ENCODE results near the gene CD151. TPM values are rescaled to one million over a fixed set of nuclear protein-coding genes. Genes with fewer than 3 reads are reported as not detected.

CD151 gene
- polyA plus RNA-seq, 3 donors from 2014 or later: 19.7 to 25.7 (median 23.7) TPM

DNA sequence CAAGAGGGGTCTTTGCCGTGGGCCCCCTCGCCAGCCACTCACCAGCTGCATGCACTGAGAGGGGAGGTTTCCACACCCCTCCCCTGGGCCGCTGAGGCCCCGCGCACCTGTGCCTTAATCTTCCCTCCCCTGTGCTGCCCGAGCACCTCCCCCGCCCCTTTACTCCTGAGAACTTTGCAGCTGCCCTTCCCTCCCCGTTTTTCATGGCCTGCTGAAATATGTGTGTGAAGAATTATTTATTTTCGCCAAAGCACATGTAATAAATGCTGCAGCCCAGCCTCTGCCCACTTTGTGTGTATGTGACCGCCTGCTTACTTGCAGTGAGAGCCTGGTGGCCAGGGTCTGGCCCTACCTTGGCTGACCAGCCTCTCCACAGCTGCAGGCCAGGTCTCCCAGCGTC, 7.8 kb upstream of the CD151 start:
- Mint-ChIP-seq H3K27ac (no peak overlapping the region), H3K36me3 (peaks cover 0 to 5% (median 4%) of the 10 kb centered on the region in 3 donors), H3K9me3 (no peaks in the 10 kb centered on the region), H3K4me1 (peaks cover 0 to 40% of the 10 kb centered on the region in 2 donors), H3K4me3 (peak overlapping the region in 1 of 5 donors; percentile 16), H3K27me3 (ENCODE audit: low read depth in 3 of 3) (peaks cover 9 to 18% (median 11%) of the 10 kb centered on the region in 3 donors)
- DNase-seq: no peak

DNA sequence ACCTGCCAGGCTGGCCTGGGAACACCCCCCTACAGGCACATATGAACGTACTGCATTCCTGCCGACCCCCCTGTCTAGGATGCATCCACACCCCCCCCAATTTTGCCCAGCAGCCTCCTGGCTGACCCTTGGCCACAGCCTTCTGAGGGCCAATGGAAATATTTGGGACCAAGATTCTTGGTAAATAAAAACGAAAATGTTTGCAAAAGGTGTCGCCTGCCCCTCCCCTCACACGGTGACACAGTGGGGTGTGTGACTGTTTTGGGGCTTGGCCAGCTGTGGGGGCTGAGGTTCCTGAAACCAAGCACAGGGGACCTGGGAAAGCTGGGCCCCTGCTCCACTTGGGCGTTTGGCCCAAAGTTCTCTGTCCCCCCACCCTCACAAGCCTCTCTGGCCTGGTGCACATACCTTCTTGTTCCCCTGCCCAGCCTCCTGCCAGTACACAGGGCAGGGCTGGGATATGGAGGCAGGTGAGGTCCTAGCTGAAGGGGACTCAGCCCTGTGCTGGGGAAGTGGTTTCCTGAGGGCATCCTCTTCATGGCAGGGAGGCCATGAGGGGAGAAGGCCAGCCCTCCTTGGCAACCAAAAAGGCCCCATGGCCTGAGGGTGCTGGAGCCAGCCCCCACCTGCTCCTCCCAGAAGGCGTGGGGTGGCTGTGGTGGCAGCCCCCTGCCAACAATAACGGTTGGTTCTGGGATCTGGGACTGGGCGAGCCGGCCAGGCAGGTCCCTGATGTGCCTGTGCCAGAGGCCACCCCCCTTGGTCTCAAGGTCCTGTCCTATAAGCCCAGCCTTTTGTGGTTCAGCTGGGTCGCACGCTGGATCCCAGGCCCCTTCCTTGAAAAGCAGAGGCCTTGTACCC, 7.2 kb upstream of the CD151 start:
- DNase-seq: no peak
- Mint-ChIP-seq H3K4me3 (no peak overlapping the region), H3K27me3 (ENCODE audit: low read depth in 3 of 3) (peaks cover 8 to 18% (median 9%) of the 10 kb centered on the region in 3 donors), H3K36me3 (peaks cover 0 to 5% (median 4%) of the 10 kb centered on the region in 3 donors), H3K27ac (no peak overlapping the region), H3K9me3 (no peaks in the 10 kb centered on the region), H3K4me1 (peaks cover 0 to 35% of the 10 kb centered on the region in 2 donors)

GRCh38 chr11:826227-826621, 6.5 kb upstream of the CD151 start:
- no peak overlapping the region for H3K27ac Mint-ChIP-seq

DNA sequence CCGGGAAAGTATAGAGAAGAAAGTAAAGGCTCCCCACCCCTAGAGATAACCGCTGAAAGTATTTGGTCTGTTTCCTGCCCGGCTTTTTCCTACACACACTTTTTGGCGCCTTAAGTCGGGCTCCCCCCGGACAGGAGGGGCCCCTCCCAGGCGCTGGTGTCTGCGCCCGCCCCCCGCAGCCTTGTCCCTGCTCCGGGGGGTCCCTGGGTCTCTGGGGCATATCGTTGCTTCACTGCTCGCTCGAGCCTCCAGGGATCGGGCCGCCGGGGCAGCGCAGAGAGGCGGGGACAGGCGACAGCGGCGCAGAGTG, 6.0 kb upstream of the CD151 start:
- DNase-seq: no peak
- peaks cover 0 to 25% of the 10 kb centered on the region in 2 donors for H3K4me1 Mint-ChIP-seq
- peak overlapping the region; percentile 72 to 79 (median 75) for H3K4me3 Mint-ChIP-seq
- H3K36me3 Mint-ChIP-seq: peaks cover 0 to 5% (median 4%) of the 10 kb centered on the region in 3 donors
- H3K27ac Mint-ChIP-seq: no peak overlapping the region
- H3K9me3 Mint-ChIP-seq: no peaks in the 10 kb centered on the region
- peaks cover 5 to 18% (median 8%) of the 10 kb centered on the region in 3 donors for H3K27me3 Mint-ChIP-seq (ENCODE audit: low read depth in 3 of 3)

More at GRCh38 chr11:826227-826621, 6.5 kb upstream of the CD151 start:
- H3K4me3 Mint-ChIP-seq: peak overlapping the region; percentile 72 to 79 (median 75)
- no peak for DNase-seq
- peaks cover 5 to 18% (median 8%) of the 10 kb centered on the region in 3 donors for H3K27me3 Mint-ChIP-seq (ENCODE audit: low read depth in 3 of 3)
- H3K4me1 Mint-ChIP-seq: peaks cover 0 to 29% of the 10 kb centered on the region in 2 donors
- H3K9me3 Mint-ChIP-seq: no peaks in the 10 kb centered on the region
- peaks cover 0 to 5% (median 4%) of the 10 kb centered on the region in 3 donors for H3K36me3 Mint-ChIP-seq

DNA sequence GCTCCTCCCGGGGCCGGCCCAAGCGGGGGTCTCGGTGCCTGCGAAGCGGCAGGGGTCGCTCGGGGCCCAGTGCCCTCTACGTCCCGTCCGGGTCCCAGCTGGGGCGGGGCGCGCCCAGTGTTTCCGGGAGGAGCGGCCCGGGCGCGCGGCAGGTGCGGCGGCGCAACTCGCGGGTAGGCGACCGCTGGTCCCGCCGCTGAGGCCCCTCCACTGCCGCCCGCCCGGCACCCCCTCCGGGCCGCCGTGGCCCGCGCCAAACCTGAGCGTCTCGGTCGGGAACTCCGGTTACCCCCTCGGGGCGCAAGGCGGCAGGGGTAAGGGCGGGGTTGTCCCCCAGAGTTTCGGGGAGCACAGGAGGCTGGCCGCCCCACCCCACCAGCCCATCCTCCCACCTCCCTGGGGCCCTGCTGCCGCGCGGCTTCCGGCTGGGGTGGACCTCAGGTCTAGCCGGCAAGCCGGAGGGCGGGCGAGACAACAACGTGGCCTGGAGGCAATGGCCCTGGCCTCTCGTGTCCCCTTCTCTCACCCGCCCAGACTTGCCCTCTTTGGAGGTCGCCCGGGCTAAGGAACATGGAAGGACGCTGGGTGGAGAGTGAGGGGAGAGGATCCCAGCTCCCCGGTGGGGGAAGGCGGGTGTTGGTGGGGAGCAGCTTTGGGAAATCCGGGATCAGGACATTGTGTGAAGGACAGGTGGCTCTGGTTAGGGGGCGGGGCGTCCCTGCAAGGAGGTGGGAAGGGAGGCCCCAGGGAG, 5.4 kb upstream of the CD151 start:
- H3K9me3 Mint-ChIP-seq: no peaks in the 10 kb centered on the region
- peaks cover 0 to 5% (median 4%) of the 10 kb centered on the region in 3 donors for H3K36me3 Mint-ChIP-seq
- H3K4me1 Mint-ChIP-seq: peaks cover 0 to 22% of the 10 kb centered on the region in 2 donors
- peaks cover 5 to 18% (median 8%) of the 10 kb centered on the region in 3 donors for H3K27me3 Mint-ChIP-seq (ENCODE audit: low read depth in 3 of 3)
- no peak for DNase-seq
- H3K27ac Mint-ChIP-seq: peak overlapping the region in 1 of 6 donors; percentile 80
- peak overlapping the region; percentile 68 to 87 (median 78) for H3K4me3 Mint-ChIP-seq

DNA sequence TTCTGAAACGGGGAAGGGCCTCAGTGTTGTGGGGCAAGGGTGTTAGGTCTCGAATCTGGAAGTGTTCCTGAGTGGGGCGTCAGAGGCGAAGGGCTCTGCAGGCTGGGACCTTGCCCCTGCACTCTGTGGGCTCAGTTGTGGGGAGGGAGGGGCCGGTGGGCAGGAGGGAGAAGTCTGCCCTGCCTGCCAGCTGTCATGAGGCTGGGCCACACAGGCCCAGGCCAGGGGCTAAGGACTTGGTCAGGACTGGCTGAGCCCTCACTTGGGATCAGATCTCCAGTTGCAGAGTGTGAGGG, 4.9 kb upstream of the CD151 start, which contains the start of gene CRACR2B:
CRACR2B (plus strand) TSS at position 23 of the 296 bp plus-strand sequence. CDS start 689 bp downstream, outside the sequence.
- peaks cover 5 to 18% (median 8%) of the 10 kb centered on the region in 3 donors for H3K27me3 Mint-ChIP-seq (ENCODE audit: low read depth in 3 of 3)
- peak within 1 kb of the TSS in 1 of 6 donors; percentile 80 for H3K27ac Mint-ChIP-seq
- no peaks in the 10 kb centered on the region for H3K9me3 Mint-ChIP-seq
- H3K4me1 Mint-ChIP-seq: peaks cover 0 to 22% of the 10 kb centered on the region in 2 donors
- DNase-seq: no peak
- peak within 1 kb of the TSS; percentile 72 to 87 (median 79) for H3K4me3 Mint-ChIP-seq
- H3K36me3 Mint-ChIP-seq: peaks cover 0 to 5% (median 4%) of the 10 kb centered on the region in 3 donors

DNA sequence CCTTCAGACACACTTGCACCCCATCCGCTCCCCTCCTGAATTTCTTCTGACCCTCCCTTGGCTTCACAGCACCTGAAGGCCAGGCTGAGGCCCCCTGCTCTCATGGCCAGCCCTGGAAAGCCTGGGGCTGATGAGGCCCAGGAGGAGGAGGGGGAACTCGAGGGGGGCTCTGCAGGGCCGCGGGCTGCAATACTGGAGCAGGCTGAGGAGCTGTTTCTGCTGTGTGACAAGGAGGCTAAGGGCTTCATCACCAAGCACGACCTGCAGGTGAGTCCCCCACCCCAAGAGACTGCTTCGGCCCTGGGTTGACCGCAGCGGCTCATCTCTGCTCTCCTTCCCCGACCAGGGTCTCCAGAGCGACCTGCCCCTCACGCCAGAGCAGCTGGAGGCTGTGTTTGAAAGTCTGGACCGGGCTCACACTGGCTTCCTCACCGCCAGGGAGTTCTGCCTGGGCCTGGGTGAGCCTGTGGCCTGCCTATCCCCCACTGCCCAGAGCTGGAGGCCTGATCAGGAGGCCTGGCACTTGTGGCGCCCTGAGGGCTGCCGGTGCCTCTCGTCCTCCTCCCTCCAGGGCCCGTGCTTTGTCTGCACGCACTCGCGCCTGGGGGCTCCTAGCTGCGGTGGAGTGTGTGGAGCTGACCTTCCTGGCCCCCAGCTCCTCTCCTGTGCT, 4.1 kb upstream of the CD151 start:
- Mint-ChIP-seq H3K27me3 (ENCODE audit: low read depth in 3 of 3) (peaks cover 5 to 18% (median 8%) of the 10 kb centered on the region in 3 donors), H3K4me3 (peak overlapping the region in 4 of 5 donors; percentile 40 to 87 (median 74)), H3K36me3 (peaks cover 0 to 5% (median 4%) of the 10 kb centered on the region in 3 donors), H3K9me3 (no peaks in the 10 kb centered on the region), H3K27ac (no peak overlapping the region), H3K4me1 (peaks cover 0 to 24% of the 10 kb centered on the region in 2 donors)
- no peak for DNase-seq

GRCh38 chr11:829176-829846, 3.4 kb upstream of the CD151 start:
- peaks cover 7 to 20% (median 8%) of the 10 kb centered on the region in 3 donors for H3K27me3 Mint-ChIP-seq (ENCODE audit: low read depth in 3 of 3)
- peak overlapping the region in 4 of 5 donors; percentile 25 to 57 (median 40) for H3K4me3 Mint-ChIP-seq
- no peak for DNase-seq
- H3K4me1 Mint-ChIP-seq: peaks cover 0 to 31% of the 10 kb centered on the region in 2 donors
- no peaks in the 10 kb centered on the region for H3K9me3 Mint-ChIP-seq
- H3K27ac Mint-ChIP-seq: no peak overlapping the region
- peaks cover 0 to 5% (median 4%) of the 10 kb centered on the region in 3 donors for H3K36me3 Mint-ChIP-seq

DNA sequence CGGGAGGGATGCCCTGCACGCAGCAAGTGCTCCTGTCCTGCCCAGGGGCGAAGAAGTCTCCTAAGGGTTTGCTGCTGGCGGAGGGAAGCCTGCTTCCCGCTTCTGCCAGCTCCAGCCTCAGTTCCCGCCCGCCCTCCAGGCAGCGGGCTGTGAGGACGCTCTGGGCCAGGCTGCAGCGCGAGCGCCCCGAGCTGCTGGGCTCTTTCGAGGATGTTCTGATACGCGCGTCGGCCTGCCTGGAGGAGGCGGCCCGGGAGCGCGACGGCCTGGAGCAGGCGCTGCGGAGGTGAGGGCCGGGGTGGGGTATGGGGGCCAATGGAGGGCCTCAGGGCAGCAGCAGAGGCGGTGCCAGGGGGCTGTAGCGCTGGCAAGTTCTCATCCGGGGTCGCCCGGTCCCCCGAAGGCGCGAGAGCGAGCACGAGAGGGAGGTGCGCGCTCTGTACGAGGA, 2.9 kb upstream of the CD151 start:
- Mint-ChIP-seq H3K27ac (no peak overlapping the region), H3K36me3 (peaks cover 0 to 5% (median 4%) of the 10 kb centered on the region in 3 donors), H3K4me1 (peaks cover 0 to 31% of the 10 kb centered on the region in 2 donors), H3K27me3 (ENCODE audit: low read depth in 3 of 3) (peaks cover 7 to 20% (median 8%) of the 10 kb centered on the region in 3 donors), H3K9me3 (no peaks in the 10 kb centered on the region), H3K4me3 (peak overlapping the region; percentile 35 to 61 (median 60))
- DNase-seq: no peak

GRCh38 chr11:830295-831117, 2.2 kb upstream of the CD151 start:
- DNase-seq: peak; percentile 54 to 57 (median 54)
- Mint-ChIP-seq H3K27me3 (ENCODE audit: low read depth in 3 of 3) (peaks cover 7 to 15% (median 7%) of the 10 kb centered on the region in 3 donors), H3K4me1 (peaks cover 0 to 28% of the 10 kb centered on the region in 2 donors), H3K9me3 (no peaks in the 10 kb centered on the region), H3K36me3 (no peaks in the 10 kb centered on the region), H3K27ac (no peak overlapping the region), H3K4me3 (peak overlapping the region; percentile 35 to 61 (median 60))

DNA sequence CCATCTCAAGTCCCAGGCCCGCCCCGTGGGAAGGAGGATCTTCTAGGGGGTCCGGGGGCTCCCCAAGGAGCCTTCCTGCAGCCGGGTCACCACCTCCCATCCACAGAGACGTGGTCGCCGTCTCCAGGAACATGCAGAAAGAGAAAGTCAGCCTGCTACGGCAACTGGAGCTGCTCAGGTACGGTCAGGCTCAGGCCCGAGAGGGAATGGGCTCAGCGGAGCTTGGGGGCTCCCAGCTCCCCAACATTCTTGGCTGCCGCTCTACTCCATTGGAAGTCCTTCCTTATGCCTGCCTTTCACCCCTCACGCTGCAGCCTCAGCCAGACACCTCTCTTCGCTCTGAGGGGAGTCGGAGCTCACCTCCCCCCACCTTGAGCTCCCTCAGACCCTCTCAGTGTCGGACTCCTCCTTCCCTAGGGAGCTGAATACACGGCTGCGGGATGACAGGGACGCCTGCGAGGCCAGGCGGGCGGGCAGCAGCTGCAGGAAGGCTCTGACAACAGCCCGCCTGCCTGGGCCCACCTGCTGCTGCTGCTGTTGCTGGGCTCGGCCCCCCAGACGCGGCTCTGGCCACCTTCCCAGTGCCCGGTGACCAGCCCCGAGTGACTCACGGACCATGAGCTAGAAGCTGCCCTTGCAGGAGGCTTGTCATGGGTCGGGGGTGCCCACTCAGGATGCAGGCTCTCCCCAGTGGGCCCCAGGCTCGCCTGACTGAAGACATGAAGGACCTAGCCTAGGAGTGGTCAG, 1.5 kb upstream of the CD151 start:
- Mint-ChIP-seq H3K27me3 (ENCODE audit: low read depth in 3 of 3) (peaks cover 7 to 15% (median 7%) of the 10 kb centered on the region in 3 donors), H3K4me3 (peak overlapping the region; percentile 54 to 74 (median 62)), H3K9me3 (no peaks in the 10 kb centered on the region), H3K4me1 (peaks cover 0 to 28% of the 10 kb centered on the region in 2 donors), H3K27ac (no peak overlapping the region), H3K36me3 (no peaks in the 10 kb centered on the region)
- no peak for DNase-seq
